ENCODE data around the gene THSD7B. TPM values are rescaled to one million over a fixed set of nuclear protein-coding genes. Genes with fewer than 3 reads are reported as not detected.

THSD7B gene
- total and polyA plus RNA-seq, 2 of the 8 experiments (the other 6 are each of a cell fraction or from before 2014, with no cell fraction given), result 0.60 to 2.9 TPM

- TF ChIP-seq CHD7 (IDR thresholded peaks at IDR 0.05; ENCODE audit: insufficient replicate concordance, low read length) (no peak), ZNF274 (IDR thresholded peaks at IDR 0.05; ENCODE audit: borderline replicate concordance, extremely low read depth, low read length) (no peak), GABPA (IDR thresholded peaks at IDR 0.05; ENCODE audit: borderline replicate concordance, insufficient read depth, low read length) (no peak), SIRT6 (IDR thresholded peaks at IDR 0.05; ENCODE audit: low read length) (no peak)
Measured at GRCh38 chr2:137193401-137193800, 428.1 kb downstream of the THSD7B start (continued).
